MCF 10A (cell line): ENCODE measurements around the gene TXNL4A. TPM values are rescaled to one million over a fixed set of nuclear protein-coding genes. Genes with fewer than 3 reads are reported as not detected.

Source experiments
- BruUV-seq: library from RNA; stranded (reverse); fragments of 400-500 nt; replicated peaks from 2 replicates; lab custom pipeline; 2021; lab: Mats Ljungman, UMichigan
- CTCF ChIA-PET: fragments of 300-600 bp; sonication (Branson Sonifier 250); formaldehyde crosslinking; extraction: SDS; loops from one replicate; lab custom pipeline; 2021; ENCODE audit warnings: antibody characterized with exemption, inconsistent platforms; lab: Yijun Ruan, JAX
- POLR2A ChIA-PET: fragments of 300-600, 350-650 bp; sonication (Branson Sonifier 250); formaldehyde crosslinking; extraction: SDS; loops from one replicate; lab custom pipeline; 2020; ENCODE audit warnings: antibody characterized with exemption, inconsistent platforms; lab: Yijun Ruan, JAX
- DNase-seq: peaks from one replicate; pipeline ENCODE4 v3.0.0-alpha.2; 2018; ENCODE audit not compliant: unreplicated experiment
- H3K27ac Mint-ChIP-seq: one replicate; pipeline ENCODE4 v1.8.0; 2022; ENCODE audit warnings: mild to moderate bottlenecking, low read depth, mixed read lengths; ENCODE audit not compliant: unreplicated experiment
- H3K27me3 Mint-ChIP-seq: one replicate; pipeline ENCODE4 v1.8.0; 2022; ENCODE audit warnings: mixed read lengths; ENCODE audit not compliant: insufficient read depth, unreplicated experiment
- H3K36me3 Mint-ChIP-seq: one replicate; pipeline ENCODE4 v1.8.0; 2022; ENCODE audit warnings: mild to moderate bottlenecking, moderate library complexity, mixed read lengths; ENCODE audit not compliant: insufficient read depth, unreplicated experiment
- H3K4me1 Mint-ChIP-seq: one replicate; pipeline ENCODE4 v1.8.0; 2022; ENCODE audit warnings: mixed read lengths; ENCODE audit not compliant: insufficient read depth, unreplicated experiment
- H3K4me3 Mint-ChIP-seq: one replicate; pipeline ENCODE4 v1.8.0; 2022; ENCODE audit warnings: mild to moderate bottlenecking, moderate library complexity, mixed read lengths; ENCODE audit not compliant: unreplicated experiment
- H3K9me3 Mint-ChIP-seq: one replicate; pipeline ENCODE4 v1.8.0; 2022; ENCODE audit warnings: mixed read lengths; ENCODE audit not compliant: unreplicated experiment
- CTCF ChIP-seq: fragments of 200-600 bp; IDR thresholded peaks from one replicate; pipeline ENCODE4 v1.8.0; 2022; ENCODE audit warnings: antibody characterized with exemption, mild to moderate bottlenecking; ENCODE audit not compliant: unreplicated experiment
- intact Hi-C: fragments of 100-400 bp; cut with micrococcal nuclease; formaldehyde crosslinking; loops from 2 replicates; pipeline ENCODE4 v1.14.1; 2022
- total RNA-seq: library from RNA; stranded (reverse); gene quantifications from 2 replicates; pipeline ENCODE4 v1.2.3, GENCODE V29; 2022

Gene TXNL4A
- total RNA-seq, 1 experiment from 2014 or later, result 207 TPM

- peak; percentile 99 for DNase-seq
- peaks cover 19% of the 10 kb centered on the region for H3K4me1 Mint-ChIP-seq
- H3K27me3 Mint-ChIP-seq, result no peaks in the 10 kb centered on the region
- ChIA-PET POLR2A (interaction anchor here (0.6 to 3.9 kb wide), 12 partner anchors 11 to 240 kb away, joined by 3 to 77 read pairs (median 4); partner anchors contain the start of genes RBFA and TXNL4A), CTCF (interaction anchor here (0.6 to 3.0 kb wide), 4 partner anchors 12 to 130 kb away, joined by 3 to 9 read pairs (median 6); partner anchors contain the start of gene RBFA)
- peak overlapping the region; percentile 72 for H3K27ac Mint-ChIP-seq
- H3K9me3 Mint-ChIP-seq, result no peaks in the 10 kb centered on the region
- no peak for TF ChIP-seq CTCF
- no peaks in the 10 kb centered on the region for H3K36me3 Mint-ChIP-seq
- BruUV-seq, result no TSS peak
- intact Hi-C loops, result loop anchor here (2.0 kb wide), 1 partner anchor 23 kb away; no protein-coding TSS in a partner anchor
- peak overlapping the region; percentile 53 for H3K4me3 Mint-ChIP-seq
Measured at GRCh38 chr18:80009661-80010550, 21.5 kb upstream of the TXNL4A start.

DNA sequence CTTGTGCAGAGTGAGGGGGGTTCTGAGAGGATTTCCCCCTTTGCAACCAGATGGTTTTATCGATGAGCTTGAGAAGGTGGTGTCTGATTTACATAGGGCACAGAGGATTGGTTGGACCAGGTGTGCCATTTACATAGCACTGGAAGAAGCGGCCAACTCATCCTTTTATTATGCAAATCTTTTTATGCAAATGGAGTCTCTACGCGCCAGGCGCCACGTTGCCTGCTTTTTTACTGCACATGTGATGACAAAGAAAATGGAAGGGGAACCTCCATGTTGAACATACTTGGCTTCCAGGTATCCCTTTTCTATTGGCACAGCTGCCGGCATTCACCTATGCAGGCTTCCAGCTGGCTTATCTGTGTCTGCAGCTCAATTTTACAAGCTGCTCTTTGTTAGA, 18.4 kb upstream of the TXNL4A start:
- BruUV-seq, result no TSS peak
- POLR2A ChIA-PET, result no interaction called here
- Mint-ChIP-seq H3K9me3 (no peaks in the 10 kb centered on the region), H3K4me1 (peaks cover 19% of the 10 kb centered on the region), H3K27me3 (no peaks in the 10 kb centered on the region), H3K4me3 (no peak overlapping the region), H3K27ac (no peak overlapping the region), H3K36me3 (no peaks in the 10 kb centered on the region)
- intact Hi-C loops, result no loop called here
- CTCF ChIA-PET, result no interaction called here
- TF ChIP-seq CTCF, result no peak
- DNase-seq, result no peak

DNA sequence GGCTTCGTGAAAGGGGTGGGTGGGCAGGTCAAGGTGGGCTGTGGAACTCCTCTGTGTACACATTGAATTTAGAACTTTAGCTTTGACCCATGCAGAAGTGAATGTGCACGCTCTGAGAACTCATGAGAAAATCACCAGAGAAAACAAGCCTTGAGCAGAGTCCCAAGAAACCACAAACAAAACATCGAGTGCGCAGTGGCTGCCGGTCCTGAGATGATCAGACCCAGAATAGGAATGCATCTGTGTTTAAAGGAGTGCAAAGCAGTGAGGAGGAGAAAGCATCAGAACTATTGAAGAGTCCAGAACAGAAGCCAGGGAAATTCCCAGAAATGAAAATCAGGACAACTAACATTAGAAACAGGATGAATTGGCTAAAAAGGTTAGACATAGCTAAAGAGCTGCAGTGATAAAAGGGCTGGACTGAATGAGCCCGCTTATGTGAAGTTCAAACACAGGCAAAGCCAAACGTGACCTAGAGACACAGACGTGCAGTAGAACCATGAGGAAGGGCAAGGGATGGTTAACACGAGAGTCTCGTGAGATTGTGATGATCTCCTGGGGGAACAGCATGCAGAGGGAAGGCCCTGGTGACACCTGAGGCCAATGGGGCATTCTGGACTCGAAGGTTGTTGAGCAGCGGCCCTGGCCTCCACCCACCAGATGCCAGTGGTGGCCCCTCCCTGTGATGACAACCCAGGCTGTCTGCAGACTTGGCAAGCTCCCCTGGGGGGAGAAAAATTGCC, 16.4 kb upstream of the TXNL4A start:
- ChIA-PET POLR2A (interaction anchor here (0.7 to 1.6 kb wide), 4 partner anchors 13 to 32 kb away, joined by 3 read pairs; no protein-coding TSS in a partner anchor), CTCF (no interaction called here)
- Mint-ChIP-seq H3K27ac (no peak overlapping the region), H3K9me3 (peaks cover 7% of the 10 kb centered on the region), H3K4me3 (no peak overlapping the region), H3K36me3 (no peaks in the 10 kb centered on the region), H3K4me1 (peaks cover 6% of the 10 kb centered on the region), H3K27me3 (no peaks in the 10 kb centered on the region)
- no peak for TF ChIP-seq CTCF
- BruUV-seq, result no TSS peak
- DNase-seq, result no peak
- intact Hi-C loops, result no loop called here

DNA sequence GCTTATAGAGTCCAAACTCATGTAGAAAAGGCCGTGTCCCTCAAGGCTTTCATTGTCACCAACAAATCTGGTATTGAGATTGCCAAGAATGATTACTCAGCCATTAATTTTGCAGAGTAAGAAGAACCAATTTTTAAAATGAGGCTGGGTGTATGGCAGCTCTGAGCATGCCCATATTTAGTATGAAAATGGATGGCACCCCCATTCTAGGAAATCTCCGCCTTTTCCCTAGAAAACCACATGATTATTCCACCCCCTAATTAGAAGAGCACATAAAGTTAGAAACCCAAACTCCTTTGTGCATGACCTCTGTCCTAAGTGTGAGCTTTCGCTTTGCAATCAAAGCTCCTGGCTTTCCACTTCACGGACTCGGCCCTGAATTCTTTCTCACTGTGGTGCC, 14.1 kb upstream of the TXNL4A start:
- BruUV-seq, result no TSS peak
- TF ChIP-seq CTCF, result no peak
- Mint-ChIP-seq H3K36me3 (no peaks in the 10 kb centered on the region), H3K4me1 (no peaks in the 10 kb centered on the region), H3K9me3 (peaks cover 9% of the 10 kb centered on the region), H3K27ac (no peak overlapping the region), H3K4me3 (no peak overlapping the region), H3K27me3 (no peaks in the 10 kb centered on the region)
- DNase-seq, result no peak
- POLR2A ChIA-PET, result no interaction called here
- intact Hi-C loops, result no loop called here
- CTCF ChIA-PET, result no interaction called here
